Measurements from ENCODE around the gene AQP7. TPM values are rescaled to one million over a fixed set of nuclear protein-coding genes. Genes with fewer than 3 reads are reported as not detected.
A peak's percentile ranks its signal among the peaks of the same experiment; 100 is the strongest.

The AQP7 gene
- total and polyA plus RNA-seq, 10 donors = 0.26 to 3.2 (median 1.7) TPM

DNA sequence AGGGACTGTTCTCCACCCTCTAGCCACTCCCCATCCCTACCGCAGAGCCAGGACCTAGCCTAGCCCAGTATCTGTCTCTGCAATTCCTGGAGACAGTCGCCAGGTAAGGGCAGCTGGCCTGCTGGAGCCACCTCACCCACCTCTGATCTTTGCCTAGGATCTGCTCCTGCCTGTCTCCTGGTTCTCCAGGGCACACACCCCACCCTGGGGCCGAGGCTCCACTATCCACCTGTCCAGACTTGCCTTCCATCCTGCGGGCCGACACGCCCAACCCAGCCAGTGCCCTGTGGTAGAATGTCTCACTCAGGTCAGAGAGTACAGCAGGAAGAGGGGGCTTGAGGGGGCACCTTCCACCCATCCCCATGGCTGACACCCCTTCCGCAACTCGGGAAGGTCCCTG, 15.7 kb upstream of the AQP7 start:
- TF ChIP-seq, protein P1, sequence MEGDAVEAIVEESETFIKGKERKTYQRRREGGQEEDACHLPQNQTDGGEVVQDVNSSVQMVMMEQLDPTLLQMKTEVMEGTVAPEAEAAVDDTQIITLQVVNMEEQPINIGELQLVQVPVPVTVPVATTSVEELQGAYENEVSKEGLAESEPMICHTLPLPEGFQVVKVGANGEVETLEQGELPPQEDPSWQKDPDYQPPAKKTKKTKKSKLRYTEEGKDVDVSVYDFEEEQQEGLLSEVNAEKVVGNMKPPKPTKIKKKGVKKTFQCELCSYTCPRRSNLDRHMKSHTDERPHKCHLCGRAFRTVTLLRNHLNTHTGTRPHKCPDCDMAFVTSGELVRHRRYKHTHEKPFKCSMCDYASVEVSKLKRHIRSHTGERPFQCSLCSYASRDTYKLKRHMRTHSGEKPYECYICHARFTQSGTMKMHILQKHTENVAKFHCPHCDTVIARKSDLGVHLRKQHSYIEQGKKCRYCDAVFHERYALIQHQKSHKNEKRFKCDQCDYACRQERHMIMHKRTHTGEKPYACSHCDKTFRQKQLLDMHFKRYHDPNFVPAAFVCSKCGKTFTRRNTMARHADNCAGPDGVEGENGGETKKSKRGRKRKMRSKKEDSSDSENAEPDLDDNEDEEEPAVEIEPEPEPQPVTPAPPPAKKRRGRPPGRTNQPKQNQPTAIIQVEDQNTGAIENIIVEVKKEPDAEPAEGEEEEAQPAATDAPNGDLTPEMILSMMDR (IDR thresholded peaks at IDR 0.05 in 8 of 11, conservative IDR thresholded peaks at IDR 0.05 in 3 of 11) = no peak
- TF ChIP-seq POLR2AphosphoS5 (IDR thresholded peaks at IDR 0.05) (no peak), POLR2A (IDR thresholded peaks at IDR 0.05) (no peak)
- Histone ChIP-seq H3K36me3 (no peaks in the 10 kb centered on the region), H3K4me1 (peaks cover 0 to 33% (median 19%) of the 10 kb centered on the region in 6 donors), H3K9me3 (no peaks in the 10 kb centered on the region), H3K4me3 (no peak overlapping the region), H3K27me3 (replicated peaks in 1 of 7) (no peaks in the 10 kb centered on the region), H3K27ac (no peak overlapping the region)
- 80 to 99% (median 92%) methylated on average over 7 to 8 of the region's 8 CpGs for WGBS, 5 donors
- intact Hi-C loops (cut with DNase I; ENCODE audit: low total_unique reads) = no loop called here
- no peak for DNase-seq

DNA sequence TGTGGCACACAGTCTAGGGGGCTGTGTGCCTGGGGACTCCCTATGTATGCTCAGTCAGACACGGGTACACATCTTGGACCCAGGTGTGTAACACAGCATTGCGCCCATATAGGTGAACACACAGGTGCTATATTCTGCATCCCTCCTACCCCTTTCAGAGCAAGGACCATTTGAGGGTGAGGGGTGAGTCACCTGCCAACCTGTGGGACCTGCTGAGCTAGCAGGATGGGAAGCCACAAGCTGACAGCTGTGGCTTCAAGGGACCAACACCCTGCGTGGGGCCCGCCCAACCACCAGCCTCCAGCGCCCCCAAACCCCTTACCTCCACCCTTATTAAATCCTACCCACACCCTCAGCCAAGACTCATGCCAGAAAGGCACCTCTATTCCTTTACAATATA, 14.6 kb upstream of the AQP7 start:
- Histone ChIP-seq H3K4me1 (peaks cover 0 to 33% (median 19%) of the 10 kb centered on the region in 6 donors), H3K27ac (peak overlapping the region in 1 of 8 donors; percentile 23), H3K4me3 (no peak overlapping the region), H3K27me3 (replicated peaks in 1 of 7) (no peaks in the 10 kb centered on the region), H3K9me3 (no peaks in the 10 kb centered on the region), H3K36me3 (no peaks in the 10 kb centered on the region)
- DNase-seq = no peak
- WGBS, 5 donors = 51 to 85% (median 63%) methylated on average over 4 to 5 of the region's 5 CpGs
- intact Hi-C loops (cut with DNase I; ENCODE audit: low total_unique reads) = no loop called here
- no peak for TF ChIP-seq POLR2A (IDR thresholded peaks at IDR 0.05)
- no peak for TF ChIP-seq POLR2AphosphoS5 (IDR thresholded peaks at IDR 0.05)
- TF ChIP-seq, protein P1 (IDR thresholded peaks at IDR 0.05 in 8 of 11, conservative IDR thresholded peaks at IDR 0.05 in 3 of 11) = no peak

GRCh38 chr9:33415501-33416038, 13.2 kb upstream of the AQP7 start:
- Histone ChIP-seq H3K4me1 (peaks cover 0 to 33% (median 19%) of the 10 kb centered on the region in 6 donors), H3K36me3 (no peaks in the 10 kb centered on the region), H3K27me3 (replicated peaks in 1 of 7) (no peaks in the 10 kb centered on the region), H3K9me3 (no peaks in the 10 kb centered on the region), H3K27ac (peak overlapping the region in 3 of 8 donors; percentile 31 to 66 (median 34)), H3K4me3 (no peak overlapping the region)
- TF ChIP-seq, protein P1 (IDR thresholded peaks at IDR 0.05 in 8 of 11, conservative IDR thresholded peaks at IDR 0.05 in 3 of 11) = peak; percentile 45 to 81 (median 70)
- TF ChIP-seq POLR2AphosphoS5 (IDR thresholded peaks at IDR 0.05) = no peak
- intact Hi-C loops (cut with DNase I; ENCODE audit: low total_unique reads) = no loop called here
- peak; percentile 89 for DNase-seq
- WGBS, 5 donors = 41 to 50% (median 42%) methylated on average over 9 of the region's 9 CpGs

DNA sequence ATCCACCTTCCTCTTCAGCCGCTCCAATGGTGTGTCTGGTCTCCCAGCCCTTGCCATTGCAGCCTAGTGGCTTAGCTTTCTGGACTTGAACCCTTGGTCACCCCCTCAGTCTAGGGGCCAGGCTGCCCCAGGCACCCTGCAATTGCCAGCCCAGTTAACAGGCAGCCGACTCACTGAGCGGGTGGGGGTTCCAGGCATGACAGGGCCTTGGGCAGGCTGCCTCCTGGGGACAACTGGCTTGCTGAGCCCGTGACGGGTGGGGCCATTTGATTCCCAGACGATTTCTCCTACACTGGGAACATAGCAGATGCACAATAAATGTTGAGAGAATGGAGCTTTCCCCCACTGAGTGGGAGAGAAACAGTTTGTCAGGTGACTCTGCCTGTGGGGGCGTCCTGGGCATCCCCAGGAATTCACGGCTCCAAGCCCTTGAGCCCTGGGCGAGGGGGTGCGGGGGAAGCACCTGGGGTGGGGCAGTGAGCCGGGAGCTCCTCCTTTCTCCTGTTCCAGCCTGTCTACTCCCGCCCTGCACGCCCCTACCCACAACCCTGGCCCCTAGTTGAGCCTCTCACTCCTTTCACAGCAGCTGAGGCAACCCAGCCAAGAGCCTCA, 12.6 kb upstream of the AQP7 start:
- Histone ChIP-seq H3K4me3 (no peak overlapping the region), H3K9me3 (no peaks in the 10 kb centered on the region), H3K4me1 (peaks cover 0 to 33% (median 19%) of the 10 kb centered on the region in 6 donors), H3K27me3 (replicated peaks in 1 of 7) (no peaks in the 10 kb centered on the region), H3K27ac (peak overlapping the region in 2 of 8 donors; percentile 34 to 51), H3K36me3 (no peaks in the 10 kb centered on the region)
- WGBS, 5 donors = 68 to 76% (median 73%) methylated on average over 10 to 13 of the region's 13 CpGs
- TF ChIP-seq POLR2AphosphoS5 (IDR thresholded peaks at IDR 0.05) = no peak
- no peak for TF ChIP-seq POLR2A (IDR thresholded peaks at IDR 0.05)
- TF ChIP-seq, protein P1 (IDR thresholded peaks at IDR 0.05 in 8 of 11, conservative IDR thresholded peaks at IDR 0.05 in 3 of 11) = no peak
- intact Hi-C loops (cut with DNase I; ENCODE audit: low total_unique reads) = no loop called here
- DNase-seq = peak; percentile 44
